Activated naive CD8-positive, alpha-beta T cell treated with anti-CD3 and anti-CD28 coated beads, Interleukin-2, amount 10 ng/mL, durations not matched to agents 7 days and 5 days (primary cell): ENCODE data around the gene NPIPA2. TPM values are rescaled to one million over a fixed set of nuclear protein-coding genes. Genes with fewer than 3 reads are reported as not detected.
"Not testable (repeated sequence)": the region's sequence is repeated elsewhere in the genome, so short reads cannot be mapped to it uniquely, and the experiment has no call there.

Source experiments
- ATAC-seq: fragments of 150-1000 bp; cut with Tn5 transposase; one replicate; pipeline ENCODE4 v1.10.0; 2021; ENCODE audit warnings: low read depth, moderate library complexity
- POLR2A ChIA-PET: fragments of 350-600 bp; sonication (Branson Sonifier 250); formaldehyde crosslinking; loops from one replicate; lab custom pipeline; 2021; ENCODE audit warnings: antibody characterized with exemption; lab: Charles Lee
- DNase-seq: peaks from one replicate; pipeline ENCODE4 v3.0.0; 2021
- H3K27ac Mint-ChIP-seq: one replicate; pipeline ENCODE4 v1.8.0; 2022; ENCODE audit warnings: mild to moderate bottlenecking, mixed read lengths
- H3K27me3 Mint-ChIP-seq: one replicate; pipeline ENCODE4 v1.8.0; 2022; ENCODE audit warnings: mild to moderate bottlenecking, moderate library complexity, mixed read lengths
- H3K36me3 Mint-ChIP-seq: one replicate; pipeline ENCODE4 v1.8.0; 2021; ENCODE audit warnings: mild to moderate bottlenecking, mixed read lengths
- H3K4me1 Mint-ChIP-seq: one replicate; pipeline ENCODE4 v1.8.0; 2021; ENCODE audit warnings: mixed read lengths
- H3K4me3 Mint-ChIP-seq: one replicate; pipeline ENCODE4 v1.8.0; 2022; ENCODE audit warnings: mild to moderate bottlenecking, moderate library complexity, mixed read lengths
- H3K9me3 Mint-ChIP-seq: one replicate; pipeline ENCODE4 v1.8.0; 2021; ENCODE audit warnings: mixed read lengths
- total RNA-seq, 2 experiments: library from RNA; stranded (reverse); gene quantifications; one replicate each; pipeline ENCODE4 v1.2.3, GENCODE V29; 2021

Gene NPIPA2
- total RNA-seq, 2 experiments from 2014 or later: 1.5 to 2.6 TPM

- DNase-seq, H3K4me1 Mint-ChIP-seq, H3K4me3 Mint-ChIP-seq, POLR2A ChIA-PET, H3K27me3 Mint-ChIP-seq, H3K27ac Mint-ChIP-seq, ATAC-seq, H3K36me3 Mint-ChIP-seq, H3K9me3 Mint-ChIP-seq: not testable (repeated sequence)
These were observed 47.2 kb downstream of the NPIPA2 start for GRCh38 chr16:14789577-14789976.

DNA sequence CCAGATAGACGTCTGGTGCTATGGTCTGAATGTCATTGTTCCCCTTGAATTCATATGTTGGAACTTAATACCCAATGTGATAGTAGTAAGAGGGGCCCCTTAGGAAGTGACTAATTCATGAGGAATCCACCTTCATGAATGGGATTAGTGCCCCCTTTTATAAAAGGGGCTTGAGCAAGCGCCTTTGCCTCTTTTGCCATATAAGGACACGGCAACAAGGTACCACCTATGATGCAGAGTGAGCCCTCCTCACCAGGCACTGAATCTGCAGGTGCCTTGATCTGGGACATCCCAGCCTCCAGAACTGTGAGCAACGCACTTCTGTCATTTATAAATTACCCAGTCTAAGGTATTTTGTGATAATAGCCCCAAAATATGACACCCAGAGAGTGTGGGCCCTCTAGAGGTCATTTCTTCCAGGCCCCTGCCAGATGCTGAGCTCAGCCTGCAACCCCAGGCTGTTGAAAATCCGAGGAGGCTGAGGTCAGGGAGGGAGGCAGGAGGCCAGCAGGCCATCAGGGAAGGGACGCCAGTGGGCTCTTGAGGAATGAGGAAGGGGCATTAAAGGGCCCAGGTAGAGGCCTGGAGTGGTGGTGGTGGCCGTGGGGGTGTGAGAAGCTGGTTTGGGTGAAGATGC, 48.1 kb downstream of the NPIPA2 start:
- ATAC-seq, H3K4me3 Mint-ChIP-seq, DNase-seq, H3K27ac Mint-ChIP-seq, H3K36me3 Mint-ChIP-seq, H3K9me3 Mint-ChIP-seq, H3K4me1 Mint-ChIP-seq, POLR2A ChIA-PET, H3K27me3 Mint-ChIP-seq: not testable (repeated sequence)

DNA sequence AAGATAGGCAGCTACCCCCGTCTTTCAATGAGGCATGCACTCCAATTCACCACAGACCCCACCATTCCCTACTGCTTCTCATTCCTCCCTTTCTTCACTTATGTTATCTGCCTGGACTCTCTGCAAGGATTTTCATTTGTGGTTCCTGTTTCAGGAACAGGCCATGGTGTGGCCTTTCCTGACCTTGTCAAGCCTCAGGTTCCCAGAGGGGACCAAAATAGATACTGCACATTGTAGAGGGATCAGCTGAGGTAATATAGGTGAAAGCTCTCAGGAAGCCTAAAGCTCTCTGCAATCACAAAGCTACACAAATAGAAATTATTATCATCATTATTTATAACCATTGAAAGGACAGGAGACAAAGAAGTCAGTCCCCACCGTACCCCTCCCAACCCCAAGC, 50.6 kb downstream of the NPIPA2 start:
- H3K36me3 Mint-ChIP-seq, ATAC-seq, H3K4me3 Mint-ChIP-seq, H3K27ac Mint-ChIP-seq, H3K9me3 Mint-ChIP-seq, H3K4me1 Mint-ChIP-seq, POLR2A ChIA-PET, H3K27me3 Mint-ChIP-seq, DNase-seq: not testable (repeated sequence)

- H3K4me3 Mint-ChIP-seq, H3K36me3 Mint-ChIP-seq, H3K27ac Mint-ChIP-seq, H3K4me1 Mint-ChIP-seq, ATAC-seq, POLR2A ChIA-PET, H3K27me3 Mint-ChIP-seq, DNase-seq, H3K9me3 Mint-ChIP-seq: not testable (repeated sequence)
These were observed 55.2 kb downstream of the NPIPA2 start for GRCh38 chr16:14797558-14797957.

- H3K27ac Mint-ChIP-seq, H3K4me1 Mint-ChIP-seq, H3K36me3 Mint-ChIP-seq, POLR2A ChIA-PET, ATAC-seq, H3K9me3 Mint-ChIP-seq, DNase-seq, H3K27me3 Mint-ChIP-seq, H3K4me3 Mint-ChIP-seq: not testable (repeated sequence)
These were observed 61.2 kb downstream of the NPIPA2 start for GRCh38 chr16:14803577-14803976.

- POLR2A ChIA-PET, H3K27ac Mint-ChIP-seq, H3K9me3 Mint-ChIP-seq, H3K27me3 Mint-ChIP-seq, H3K4me3 Mint-ChIP-seq, H3K36me3 Mint-ChIP-seq, DNase-seq, H3K4me1 Mint-ChIP-seq, ATAC-seq: not testable (repeated sequence)
These were observed 64.9 kb downstream of the NPIPA2 start for GRCh38 chr16:14807184-14807678.

DNA sequence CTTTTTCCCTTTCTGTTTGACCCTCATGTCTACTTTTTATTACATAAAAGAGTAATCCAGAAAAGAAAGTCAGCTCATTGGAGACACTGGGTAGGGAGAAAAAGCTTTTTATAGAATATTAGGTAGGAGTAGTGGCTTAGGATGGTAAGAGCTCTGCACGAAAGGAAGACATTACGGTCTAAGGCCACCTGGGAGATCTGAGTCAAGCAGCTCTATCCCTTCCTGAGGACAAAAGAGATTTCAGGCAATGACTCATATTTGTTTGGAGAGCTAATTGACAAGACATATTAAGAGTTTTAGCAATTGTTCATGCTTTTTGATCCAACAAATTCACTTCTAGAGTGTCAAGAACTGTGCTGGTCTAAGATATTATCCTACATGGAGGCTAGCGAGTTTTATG, 71.6 kb downstream of the NPIPA2 start:
- ATAC-seq, DNase-seq, H3K27ac Mint-ChIP-seq, H3K4me3 Mint-ChIP-seq, POLR2A ChIA-PET, H3K27me3 Mint-ChIP-seq, H3K4me1 Mint-ChIP-seq, H3K9me3 Mint-ChIP-seq, H3K36me3 Mint-ChIP-seq: not testable (repeated sequence)

Other genes with a start within 250 kb of the NPIPA2 start
- gene PARN, start 112.3 kb upstream of the NPIPA2 start, total RNA-seq: 10 to 100 TPM; 40.7 to 45.8 TPM
- 10 to 100 TPM; 70.6 to 71.2 TPM for gene BFAR, start 109.6 kb upstream of the NPIPA2 start, total RNA-seq
- not detected for gene PLA2G10, start 48.2 kb upstream of the NPIPA2 start, total RNA-seq
- gene NPIPA3, start 39.1 kb upstream of the NPIPA2 start, total RNA-seq: 1 to 10 TPM; 1.5 to 1.8 TPM
- 10 to 100 TPM; 40.1 to 43.0 TPM for gene NOMO1, start 91.2 kb downstream of the NPIPA2 start, total RNA-seq
- 100 to 1,000 TPM; 140 to 142 TPM for gene NPIPA1, start 194.9 kb downstream of the NPIPA2 start, total RNA-seq
- 10 to 100 TPM; 55.8 to 60.4 TPM for gene PDXDC1, start 232.5 kb downstream of the NPIPA2 start, total RNA-seq